PC-9 (cell line): ENCODE results near the gene GPT2. TPM values are rescaled to one million over a fixed set of nuclear protein-coding genes. Genes with fewer than 3 reads are reported as not detected.

Source experiments
- BruUV-seq: library from RNA; stranded (reverse); fragments of 400-500 nt; replicated peaks from 2 replicates; lab custom pipeline; 2021; lab: Mats Ljungman, UMichigan
- CTCF ChIA-PET: fragments of 300-600 bp; sonication (Branson Sonifier 250); formaldehyde crosslinking; loops from one replicate; lab custom pipeline; 2022; ENCODE audit warnings: antibody characterized with exemption; lab: Charles Lee
- POLR2A ChIA-PET: fragments of 300-600 bp; sonication (Branson Sonifier 250); formaldehyde crosslinking; loops from one replicate; lab custom pipeline; 2022; ENCODE audit warnings: antibody characterized with exemption; ENCODE audit not compliant: unreplicated experiment; lab: Charles Lee
- DNase-seq, 2 experiments: peaks; one replicate each; pipeline versions ENCODE4 v3.0.0 to v3.0.0-alpha.2; 2015 to 2022; ENCODE audit warnings: mixed read lengths in 1 of 2
- H2AFZ ChIP-seq: fragments of 200-600 bp; sonication (generic); 2 replicates; pipeline ENCODE4 v1.8.1; 2017; ENCODE audit warnings: antibody characterized with exemption
- H3F3A ChIP-seq: fragments of 200-600 bp; sonication (generic); 2 replicates; pipeline ENCODE4 v1.8.1; 2017; ENCODE audit warnings: antibody characterized with exemption, mild to moderate bottlenecking, low read depth; ENCODE audit not compliant: insufficient read depth
- H3K27ac ChIP-seq: fragments of 200-600 bp; sonication (generic); 2 replicates; pipeline ENCODE4 v1.6.1; 2016; ENCODE audit warnings: mixed run types
- H3K27me3 ChIP-seq: fragments of 200-600 bp; sonication (generic); 2 replicates; pipeline ENCODE4 v1.6.1; 2016; ENCODE audit warnings: low read depth, mixed run types; ENCODE audit not compliant: insufficient read depth
- H3K36me3 ChIP-seq: fragments of 200-600 bp; sonication (generic); 2 replicates; pipeline ENCODE4 v1.6.1; 2016; ENCODE audit warnings: low read depth, mixed run types
- H3K4me1 ChIP-seq: fragments of 200-600 bp; sonication (generic); replicated peaks from 2 replicates; pipeline ENCODE4 v1.6.1; 2016; ENCODE audit warnings: mixed run types; ENCODE audit not compliant: insufficient read depth
- H3K4me2 ChIP-seq: fragments of 200-600 bp; sonication (generic); 2 replicates; pipeline ENCODE4 v1.6.1; 2017; ENCODE audit warnings: mixed run types
- H3K4me3 ChIP-seq: fragments of 200-600 bp; sonication (generic); 2 replicates; pipeline ENCODE4 v1.6.1; 2016; ENCODE audit warnings: mixed run types
- H3K79me2 ChIP-seq: fragments of 200-600 bp; sonication (generic); 2 replicates; pipeline ENCODE4 v1.6.1; 2017; ENCODE audit warnings: low read depth, mixed run types
- H3K9me2 ChIP-seq: fragments of 200-600 bp; sonication (generic); 2 replicates; pipeline ENCODE4 v1.8.1; 2017; ENCODE audit warnings: mild to moderate bottlenecking; ENCODE audit not compliant: insufficient read depth
- H3K9me3 ChIP-seq: fragments of 200-600 bp; sonication (generic); 2 replicates; pipeline ENCODE4 v1.8.1; 2016; ENCODE audit warnings: low read depth; ENCODE audit not compliant: insufficient read depth
- H4K20me1 ChIP-seq: fragments of 200-600 bp; sonication (generic); 2 replicates; pipeline ENCODE4 v1.8.1; 2017; ENCODE audit not compliant: insufficient read depth
- CTCF ChIP-seq: fragments of 200-600 bp; sonication (generic); conservative IDR thresholded peaks from 2 replicates; pipeline ENCODE4 v1.6.1; 2017; ENCODE audit warnings: mixed run types, antibody characterized with exemption, mild to moderate bottlenecking, moderate library complexity
- EZH2 ChIP-seq: fragments of 200-600 bp; sonication (generic); IDR thresholded peaks from 2 replicates; pipeline ENCODE4 v1.8.0; 2017; ENCODE audit warnings: antibody characterized with exemption, low read depth
- intact Hi-C: fragments of 100-400 bp; cut with micrococcal nuclease; formaldehyde crosslinking; loops from one replicate; pipeline ENCODE4 v1.10.0; 2022; ENCODE audit not compliant: unreplicated experiment
- total RNA-seq: library from RNA; stranded (reverse); gene quantifications from 2 replicates; pipeline ENCODE4 v1.2.3, GENCODE V29; 2021

Gene GPT2
- total RNA-seq, 1 experiment from 2014 or later, result 67.2 TPM

GRCh38 chr16:46929378-46930332, 45.5 kb downstream of the GPT2 start:
- no peaks in the 10 kb centered on the region for H3K9me2 ChIP-seq
- POLR2A ChIA-PET, result no interaction called here
- no TSS peak for BruUV-seq
- H2AFZ ChIP-seq, result no peak overlapping the region
- TF ChIP-seq CTCF, result peak; percentile 91
- TF ChIP-seq EZH2, result no peak
- no peak overlapping the region for H3K4me2 ChIP-seq
- H3K27ac ChIP-seq, result no peak overlapping the region
- H3K9me3 ChIP-seq, result no peaks in the 10 kb centered on the region
- no peak overlapping the region for H3K4me3 ChIP-seq
- intact Hi-C loops, result loop anchor here (1.0 kb wide), 1 partner anchor 75 kb away; no protein-coding TSS in a partner anchor
- no peaks in the 10 kb centered on the region for H3K27me3 ChIP-seq
- H3K79me2 ChIP-seq, result no peaks in the 10 kb centered on the region
- DNase-seq, result peak in 1 of 2 experiments; percentile 58
- peaks cover 21% of the 10 kb centered on the region for H4K20me1 ChIP-seq
- CTCF ChIA-PET, result no interaction called here
- no peaks in the 10 kb centered on the region for H3K4me1 ChIP-seq
- H3K36me3 ChIP-seq, result peaks cover 21% of the 10 kb centered on the region; the same call in 1 of the 2 replicates
- H3F3A ChIP-seq, result peaks cover 12% of the 10 kb centered on the region; the same call in 1 of the 2 replicates

GRCh38 chr16:46930861-46931260, 46.7 kb downstream of the GPT2 start:
- Histone ChIP-seq H3K36me3 (peaks cover 16% of the 10 kb centered on the region; the same call in 1 of the 2 replicates), H3K4me3 (no peak overlapping the region), H3K4me2 (no peak overlapping the region), H3K27me3 (no peaks in the 10 kb centered on the region), H4K20me1 (peaks cover 21% of the 10 kb centered on the region), H3F3A (peaks cover 12% of the 10 kb centered on the region; the same call in 1 of the 2 replicates), H3K4me1 (no peaks in the 10 kb centered on the region), H2AFZ (no peak overlapping the region), H3K27ac (no peak overlapping the region), H3K79me2 (no peaks in the 10 kb centered on the region), H3K9me2 (no peaks in the 10 kb centered on the region), H3K9me3 (no peaks in the 10 kb centered on the region)
- ChIA-PET POLR2A (no interaction called here), CTCF (no interaction called here)
- intact Hi-C loops, result no loop called here
- DNase-seq, result no peak
- TF ChIP-seq EZH2, result no peak
- no peak for TF ChIP-seq CTCF
- no TSS peak for BruUV-seq

DNA sequence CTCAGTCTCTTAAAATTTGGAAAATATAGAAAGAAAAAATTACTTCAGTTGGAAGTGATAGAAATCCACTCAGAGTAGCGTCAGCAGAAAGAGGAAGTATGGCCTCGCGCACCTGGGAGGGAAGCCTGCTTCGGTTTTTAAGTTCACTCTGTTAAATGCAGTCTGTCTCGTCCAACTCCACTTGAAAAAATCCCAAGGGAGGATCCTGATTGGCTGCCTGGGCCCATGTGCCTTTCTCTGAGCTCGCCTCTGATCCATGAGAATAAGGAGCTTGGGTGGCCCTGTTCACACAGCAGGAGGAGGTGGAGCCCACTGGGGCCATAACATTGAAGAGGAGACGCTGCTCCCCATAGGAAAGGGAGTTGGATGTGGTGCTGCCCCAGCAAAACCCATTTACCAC, 48.6 kb downstream of the GPT2 start:
- Histone ChIP-seq H3K27me3 (no peaks in the 10 kb centered on the region), H3K27ac (no peak overlapping the region), H3K9me2 (no peaks in the 10 kb centered on the region), H4K20me1 (peaks cover 21% of the 10 kb centered on the region), H3K79me2 (no peaks in the 10 kb centered on the region), H3K36me3 (peaks cover 16% of the 10 kb centered on the region; the same call in 1 of the 2 replicates), H3K4me2 (no peak overlapping the region), H3F3A (peaks cover 8% of the 10 kb centered on the region; the same call in 1 of the 2 replicates), H3K9me3 (no peaks in the 10 kb centered on the region), H3K4me1 (no peaks in the 10 kb centered on the region), H3K4me3 (no peak overlapping the region), H2AFZ (no peak overlapping the region)
- BruUV-seq, result no TSS peak
- ChIA-PET CTCF (no interaction called here), POLR2A (no interaction called here)
- TF ChIP-seq CTCF (no peak), EZH2 (no peak)
- DNase-seq, result no peak
- intact Hi-C loops, result no loop called here
